OCI-LY3 (cell line): Measurements from ENCODE around the gene SGPL1.
A peak's percentile ranks its signal among the peaks of the same experiment; 100 is the strongest.

Experiments used
- H2AFZ ChIP-seq: fragments of 200-600, 300-600 bp; shearing (Covaris generic); 2 replicates; pipeline ENCODE4 v1.6.0; 2014; ENCODE audit warnings: antibody characterized with exemption, low read depth, low read length
- H3K27ac ChIP-seq: fragments of 200-600, 300-600 bp; sonication (generic); 2 replicates; pipeline ENCODE4 v1.5.1; 2014; ENCODE audit warnings: mild to moderate bottlenecking, low read length, moderate library complexity, mixed read lengths
- H3K27me3 ChIP-seq: fragments of 200-600, 300-600 bp; sonication (generic); 2 replicates; pipeline ENCODE4 v1.6.1; 2014; ENCODE audit warnings: low read depth, low read length, mixed read lengths
- H3K36me3 ChIP-seq: fragments of 200-600, 300-600 bp; sonication (generic); replicated peaks from 2 replicates; pipeline ENCODE3; 2014; ENCODE audit warnings: low read depth, low read length, mixed read lengths
- H3K4me1 ChIP-seq: fragments of 300-600, 200-600 bp; sonication (generic); 2 replicates; pipeline ENCODE4 v1.6.1; 2014; ENCODE audit warnings: low read length, mixed read lengths
- H3K4me2 ChIP-seq: fragments of 200-600, 300-600 bp; sonication (generic); 2 replicates; pipeline ENCODE4 v1.6.1; 2014; ENCODE audit warnings: low read length, mixed read lengths
- H3K4me3 ChIP-seq: fragments of 300-600, 200-600 bp; sonication (generic); 2 replicates; pipeline ENCODE4 v1.5.1; 2014; ENCODE audit warnings: antibody characterized with exemption, mild to moderate bottlenecking, low read length, moderate library complexity
- H3K79me2 ChIP-seq: fragments of 300-600, 200-600 bp; shearing (Covaris generic); 2 replicates; pipeline ENCODE4 v1.6.1; 2014; ENCODE audit warnings: mild to moderate bottlenecking, low read length, mixed read lengths
- H3K9ac ChIP-seq: fragments of 300-600, 200-600 bp; shearing (Covaris generic); 2 replicates; pipeline ENCODE4 v1.6.0; 2014; ENCODE audit warnings: mild to moderate bottlenecking, low read length, moderate library complexity
- H3K9me3 ChIP-seq: fragments of 200-600, 300-600 bp; shearing (Covaris generic); 2 replicates; pipeline ENCODE4 v1.6.1; 2014; ENCODE audit warnings: low read length, mixed read lengths; ENCODE audit not compliant: insufficient read depth
- H4K20me1 ChIP-seq: fragments of 200-600, 300-600 bp; sonication (generic); 2 replicates; pipeline ENCODE4 v1.6.1; 2016; ENCODE audit warnings: low read length, mixed read lengths; ENCODE audit not compliant: insufficient read depth
- CTCF ChIP-seq: fragments of 200-600, 300-600 bp; sonication (generic); IDR thresholded peaks from 2 replicates; pipeline ENCODE4 v1.5.1; 2014; ENCODE audit warnings: antibody characterized with exemption, low read length, low read depth
- EZH2phosphoT487 ChIP-seq: fragments of 200-600 bp; shearing (Covaris generic); IDR thresholded peaks from 2 replicates; pipeline ENCODE4 v1.6.1; 2018; ENCODE audit warnings: antibody characterized with exemption, mixed run types, low read depth

Gene SGPL1

GRCh38 chr10:70921285-70921684, 105.5 kb downstream of the SGPL1 start:
- peaks cover 9% of the 10 kb centered on the region; the same call in 1 of the 2 replicates for H3K27me3 ChIP-seq
- no peaks in the 10 kb centered on the region for H3K9me3 ChIP-seq
- H4K20me1 ChIP-seq, result no peaks in the 10 kb centered on the region
- H3K4me1 ChIP-seq, result peaks cover 3% of the 10 kb centered on the region; the same call in 1 of the 2 replicates
- H3K27ac ChIP-seq, result no peak overlapping the region
- no peak overlapping the region for H3K4me2 ChIP-seq
- no peaks in the 10 kb centered on the region for H3K36me3 ChIP-seq
- H3K4me3 ChIP-seq, result no peak overlapping the region
- H2AFZ ChIP-seq, result no peak overlapping the region
- H3K9ac ChIP-seq, result no peak overlapping the region
- TF ChIP-seq EZH2phosphoT487 (no peak), CTCF (no peak)
- no peaks in the 10 kb centered on the region for H3K79me2 ChIP-seq

- no peak overlapping the region for H3K27ac ChIP-seq
- TF ChIP-seq EZH2phosphoT487, result no peak
- no peak for TF ChIP-seq CTCF
- peaks cover 9% of the 10 kb centered on the region; the same call in 1 of the 2 replicates for H3K27me3 ChIP-seq
- H2AFZ ChIP-seq, result no peak overlapping the region
- no peak overlapping the region for H3K4me2 ChIP-seq
- no peaks in the 10 kb centered on the region for H4K20me1 ChIP-seq
- no peak overlapping the region for H3K4me3 ChIP-seq
- no peaks in the 10 kb centered on the region for H3K79me2 ChIP-seq
- no peak overlapping the region for H3K9ac ChIP-seq
- H3K9me3 ChIP-seq, result no peaks in the 10 kb centered on the region
- no peaks in the 10 kb centered on the region for H3K36me3 ChIP-seq
- peaks cover 3% of the 10 kb centered on the region; the same call in 1 of the 2 replicates for H3K4me1 ChIP-seq
These were observed 107.9 kb downstream of the SGPL1 start for GRCh38 chr10:70923696-70924095.

- H3K79me2 ChIP-seq, result no peaks in the 10 kb centered on the region
- TF ChIP-seq EZH2phosphoT487 (no peak), CTCF (peak; percentile 71)
- no peaks in the 10 kb centered on the region for H4K20me1 ChIP-seq
- peak overlapping the region; percentile 57 for H3K4me2 ChIP-seq
- no peak overlapping the region for H3K4me3 ChIP-seq
- H2AFZ ChIP-seq, result peak overlapping the region; percentile 98
- no peak overlapping the region for H3K9ac ChIP-seq
- peaks cover 9% of the 10 kb centered on the region; the same call in 1 of the 2 replicates for H3K27me3 ChIP-seq
- peaks cover 3% of the 10 kb centered on the region; the same call in 1 of the 2 replicates for H3K4me1 ChIP-seq
- H3K9me3 ChIP-seq, result no peaks in the 10 kb centered on the region
- no peaks in the 10 kb centered on the region for H3K36me3 ChIP-seq
- no peak overlapping the region for H3K27ac ChIP-seq
These were observed 109.9 kb downstream of the SGPL1 start for GRCh38 chr10:70925377-70926225.

- H3K4me2 ChIP-seq, result no peak overlapping the region
These were observed 110.7 kb downstream of the SGPL1 start for GRCh38 chr10:70926226-70927000.

More at GRCh38 chr10:70926226-70927000, 110.7 kb downstream of the SGPL1 start:
- Histone ChIP-seq H3K79me2 (no peaks in the 10 kb centered on the region), H3K27me3 (0 out of 2 replicates have a peak, but pooled peaks cover under 1% of the 10 kb centered on the region), H3K9me3 (no peaks in the 10 kb centered on the region), H4K20me1 (no peaks in the 10 kb centered on the region), H3K9ac (no peak overlapping the region), H3K4me3 (no peak overlapping the region), H3K36me3 (no peaks in the 10 kb centered on the region), H3K27ac (no peak overlapping the region), H3K4me1 (peaks cover 3% of the 10 kb centered on the region; the same call in 1 of the 2 replicates), H2AFZ (no peak overlapping the region)
- TF ChIP-seq CTCF (no peak), EZH2phosphoT487 (no peak)
